HG02588 (cell line): ENCODE results near the gene ATG7.
"Not testable (repeated sequence)": the region's sequence is repeated elsewhere in the genome, so short reads cannot be mapped to it uniquely, and the experiment has no call there.

Source experiments
- ATAC-seq: cut with Tn5 transposase; IDR thresholded peaks from one replicate; pipeline ENCODE4 v1.9.1; 2021; ENCODE audit warnings: mild to moderate bottlenecking, moderate library complexity; ENCODE audit not compliant: unreplicated experiment

The ATG7 gene

GRCh38 chr3:11250902-11251806 lies 21.0 kb upstream of the ATG7 start:
- no peak for ATAC-seq

- ATAC-seq: no peak
Observed at GRCh38 chr3:11251807-11252176, 20.4 kb upstream of the ATG7 start.

DNA sequence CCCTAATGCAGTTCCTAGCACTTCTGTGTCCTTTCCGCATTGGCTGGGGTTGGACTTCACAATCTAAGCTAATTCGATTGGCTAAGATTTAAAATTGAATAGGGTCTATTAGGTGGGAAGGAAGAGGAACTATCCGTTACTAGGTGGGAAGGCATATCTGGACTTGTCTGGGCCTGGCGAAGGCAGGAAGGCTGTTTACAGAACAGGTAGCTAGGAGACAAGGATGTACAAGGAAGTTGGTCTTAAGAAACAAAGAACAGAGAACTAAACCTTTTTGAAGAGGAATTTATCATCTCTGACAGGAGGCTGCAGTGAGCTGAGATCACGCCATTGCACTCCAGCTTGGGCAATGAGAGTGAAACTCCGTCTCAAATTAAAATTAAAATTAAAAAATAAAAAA lies 17.3 kb upstream of the ATG7 start:
- ATAC-seq: no peak

- not testable (repeated sequence) for ATAC-seq
Observed at GRCh38 chr3:11255537-11255936, 16.7 kb upstream of the ATG7 start.

DNA sequence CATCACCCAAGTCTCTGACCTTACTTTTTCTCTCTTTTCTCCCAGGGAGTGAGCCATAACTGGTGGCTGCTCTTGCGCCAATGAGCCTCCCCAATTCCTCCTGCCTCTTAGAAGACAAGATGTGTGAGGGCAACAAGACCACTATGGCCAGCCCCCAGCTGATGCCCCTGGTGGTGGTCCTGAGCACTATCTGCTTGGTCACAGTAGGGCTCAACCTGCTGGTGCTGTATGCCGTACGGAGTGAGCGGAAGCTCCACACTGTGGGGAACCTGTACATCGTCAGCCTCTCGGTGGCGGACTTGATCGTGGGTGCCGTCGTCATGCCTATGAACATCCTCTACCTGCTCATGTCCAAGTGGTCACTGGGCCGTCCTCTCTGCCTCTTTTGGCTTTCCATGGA lies 13.2 kb upstream of the ATG7 start:
- ATAC-seq: no peak

DNA sequence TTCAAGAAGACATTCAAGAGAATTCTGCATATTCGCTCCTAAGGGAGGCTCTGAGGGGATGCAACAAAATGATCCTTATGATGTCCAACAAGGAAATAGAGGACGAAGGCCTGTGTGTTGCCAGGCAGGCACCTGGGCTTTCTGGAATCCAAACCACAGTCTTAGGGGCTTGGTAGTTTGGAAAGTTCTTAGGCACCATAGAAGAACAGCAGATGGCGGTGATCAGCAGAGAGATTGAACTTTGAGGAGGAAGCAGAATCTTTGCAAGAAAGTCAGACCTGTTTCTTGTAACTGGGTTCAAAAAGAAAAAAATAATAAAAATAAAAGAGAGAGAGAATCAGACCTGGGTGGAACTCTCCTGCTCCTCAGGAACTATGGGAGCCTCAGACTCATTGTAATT lies 11.7 kb upstream of the ATG7 start:
- no peak for ATAC-seq

DNA sequence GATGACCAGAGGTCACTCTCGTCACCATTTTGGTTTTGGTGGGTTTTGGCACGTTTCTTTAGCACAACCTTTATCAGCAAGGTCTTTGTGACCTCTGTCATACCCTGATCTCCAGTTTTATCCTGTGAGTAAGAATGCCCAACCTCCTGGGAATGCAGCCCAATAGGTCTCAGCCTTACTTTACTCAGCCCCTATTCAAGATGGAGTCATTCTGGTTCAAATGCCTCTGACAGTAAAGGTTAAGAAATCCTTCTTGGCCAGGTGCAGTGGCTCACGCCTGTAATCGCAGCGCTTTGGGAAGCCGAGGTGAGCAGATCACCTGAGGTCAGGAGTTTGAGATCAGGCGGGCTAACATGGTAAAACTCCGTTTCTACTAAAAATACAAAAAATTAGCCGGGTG lies 3.2 kb upstream of the ATG7 start:
- no peak for ATAC-seq

DNA sequence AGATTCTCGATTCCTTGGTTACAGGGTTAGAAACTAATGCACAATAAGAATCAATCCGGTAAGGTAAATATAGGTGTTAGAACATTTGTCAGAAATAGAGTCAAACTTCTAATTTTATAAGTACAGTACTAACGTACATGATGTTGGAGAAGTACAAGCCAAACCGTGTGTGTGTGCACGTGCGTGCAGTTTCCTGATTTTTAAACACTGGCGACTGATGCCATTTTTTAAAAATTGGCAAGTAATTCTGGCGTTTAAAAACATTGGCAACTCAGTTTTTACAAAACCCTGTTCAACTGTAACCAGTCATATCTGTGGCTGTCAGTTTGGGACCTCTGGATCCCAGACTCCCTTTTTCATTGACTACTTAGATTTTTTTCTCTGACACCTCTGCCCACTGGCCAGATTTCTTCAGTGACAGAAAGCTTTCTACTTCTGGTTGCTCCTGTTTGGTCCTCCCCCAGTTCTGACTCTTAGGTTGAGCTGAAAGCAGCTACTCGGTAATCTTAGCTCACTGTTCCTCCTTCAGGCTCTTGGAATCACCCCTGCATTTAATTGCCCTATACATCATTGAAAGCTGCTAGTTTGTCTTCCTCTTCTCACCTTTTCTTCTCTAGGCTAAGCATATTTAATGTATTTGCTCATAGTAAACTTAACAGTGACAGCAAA lies 843 bp downstream of the ATG7 start:
- ATAC-seq: no peak

- ATAC-seq: no peak
Observed at GRCh38 chr3:11273891-11274291, 1.7 kb downstream of the ATG7 start.

- no peak for ATAC-seq
Observed at GRCh38 chr3:11274566-11275142, 2.5 kb downstream of the ATG7 start.

- ATAC-seq: no peak
Observed at GRCh38 chr3:11275926-11276325, 3.7 kb downstream of the ATG7 start.

GRCh38 chr3:11276901-11277300 lies 4.7 kb downstream of the ATG7 start:
- ATAC-seq: no peak

DNA sequence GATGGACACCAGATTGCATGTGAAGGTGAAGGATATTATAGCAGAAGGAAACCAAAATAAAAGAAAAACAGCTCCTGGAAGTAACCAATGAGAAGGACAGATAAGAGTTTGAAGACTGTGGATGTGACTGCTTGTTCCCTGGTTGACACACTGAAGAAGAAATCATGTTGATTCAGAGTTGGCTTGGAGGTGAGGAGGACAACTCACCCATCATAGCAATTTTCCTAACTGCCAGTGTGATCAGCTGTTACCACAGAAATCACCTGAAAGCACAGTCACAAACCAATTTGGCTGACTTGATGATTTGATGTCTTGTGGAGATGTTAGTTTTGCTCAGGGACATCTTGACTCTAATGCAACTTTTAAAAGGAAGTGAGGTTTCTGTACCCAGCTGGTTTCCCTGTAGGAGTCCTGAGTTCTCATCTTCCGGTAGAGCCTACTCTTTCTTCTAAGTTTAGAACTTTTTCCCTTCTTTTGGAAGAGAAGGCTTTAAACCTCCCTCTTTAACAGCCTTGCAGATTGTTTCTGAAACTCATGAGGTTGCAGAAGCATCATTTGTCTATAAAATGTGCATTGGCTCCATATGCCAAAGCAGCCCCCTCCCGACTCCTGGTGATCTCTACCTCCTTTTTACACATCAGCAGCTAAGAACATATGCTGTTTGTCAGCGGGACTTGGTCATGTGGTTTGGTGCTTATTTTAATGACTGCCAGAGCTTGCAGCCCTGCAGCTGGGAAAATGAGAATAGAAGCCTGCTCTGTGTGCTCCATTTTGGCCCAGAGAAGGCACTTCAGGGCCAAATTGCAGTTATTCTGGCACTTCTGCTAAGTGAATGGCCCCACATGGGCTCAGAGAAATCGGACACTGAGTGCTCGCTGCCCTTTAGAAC lies 10.3 kb downstream of the ATG7 start:
- no peak for ATAC-seq

- ATAC-seq: no peak
Observed at GRCh38 chr3:11283139-11283475, 10.9 kb downstream of the ATG7 start.

- ATAC-seq: no peak
Observed at GRCh38 chr3:11284011-11284410, 11.8 kb downstream of the ATG7 start.

GRCh38 chr3:11285471-11285870 lies 13.3 kb downstream of the ATG7 start:
- no peak for ATAC-seq

DNA sequence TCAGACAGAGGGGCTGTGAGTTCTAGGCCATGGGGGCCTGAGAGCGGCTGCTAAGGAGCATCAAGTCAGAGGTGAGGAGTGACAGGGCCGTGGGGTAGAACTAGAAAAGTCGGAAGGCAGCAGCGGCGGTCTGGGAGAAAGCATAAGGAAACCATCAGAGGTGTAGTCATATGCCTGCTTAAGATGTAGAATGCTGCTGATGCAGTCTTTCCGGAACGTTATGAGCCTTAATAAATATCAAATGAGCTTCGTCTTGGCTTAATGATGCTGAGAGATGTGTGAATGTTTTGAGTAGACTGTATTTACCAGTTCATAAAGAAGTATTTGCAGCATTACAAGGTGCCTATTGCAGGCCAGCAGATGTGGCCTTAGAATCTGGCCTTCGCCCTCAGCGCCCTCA lies 15.2 kb downstream of the ATG7 start:
- no peak for ATAC-seq

- no peak for ATAC-seq
Observed at GRCh38 chr3:11288021-11288491, 15.9 kb downstream of the ATG7 start.

- ATAC-seq: peak; percentile 67
Observed at GRCh38 chr3:11288786-11289637, 16.8 kb downstream of the ATG7 start.

- ATAC-seq: no peak
Observed at GRCh38 chr3:11289864-11290263, 17.7 kb downstream of the ATG7 start.
